Gastroesophageal sphincter (tissue), 3 donors: ENCODE data around the gene CNIH2.

Experiments
- POLR2A ChIP-seq, 2 donors: fragments of 450-650 bp; IDR thresholded peaks; one replicate each; pipeline ENCODE4 v1.6.1; 2017; ENCODE audit warnings: antibody characterized with exemption in 2 of 2, mild to moderate bottlenecking in 2 of 2, moderate library complexity in 1 of 2
- TF ChIP-seq, protein P1 (sequence below), 4 experiments: fragments of 200-600 bp in 2 of 4; fragments of 450-650 bp in 2 of 4; sonication (generic) in 1 of 4; IDR thresholded peaks; one replicate each; pipeline ENCODE4 v1.5.1; 2017 to 2019; ENCODE audit warnings: antibody characterized with exemption in 4 of 4, mild to moderate bottlenecking in 2 of 4, moderate library complexity in 2 of 4

DNA sequence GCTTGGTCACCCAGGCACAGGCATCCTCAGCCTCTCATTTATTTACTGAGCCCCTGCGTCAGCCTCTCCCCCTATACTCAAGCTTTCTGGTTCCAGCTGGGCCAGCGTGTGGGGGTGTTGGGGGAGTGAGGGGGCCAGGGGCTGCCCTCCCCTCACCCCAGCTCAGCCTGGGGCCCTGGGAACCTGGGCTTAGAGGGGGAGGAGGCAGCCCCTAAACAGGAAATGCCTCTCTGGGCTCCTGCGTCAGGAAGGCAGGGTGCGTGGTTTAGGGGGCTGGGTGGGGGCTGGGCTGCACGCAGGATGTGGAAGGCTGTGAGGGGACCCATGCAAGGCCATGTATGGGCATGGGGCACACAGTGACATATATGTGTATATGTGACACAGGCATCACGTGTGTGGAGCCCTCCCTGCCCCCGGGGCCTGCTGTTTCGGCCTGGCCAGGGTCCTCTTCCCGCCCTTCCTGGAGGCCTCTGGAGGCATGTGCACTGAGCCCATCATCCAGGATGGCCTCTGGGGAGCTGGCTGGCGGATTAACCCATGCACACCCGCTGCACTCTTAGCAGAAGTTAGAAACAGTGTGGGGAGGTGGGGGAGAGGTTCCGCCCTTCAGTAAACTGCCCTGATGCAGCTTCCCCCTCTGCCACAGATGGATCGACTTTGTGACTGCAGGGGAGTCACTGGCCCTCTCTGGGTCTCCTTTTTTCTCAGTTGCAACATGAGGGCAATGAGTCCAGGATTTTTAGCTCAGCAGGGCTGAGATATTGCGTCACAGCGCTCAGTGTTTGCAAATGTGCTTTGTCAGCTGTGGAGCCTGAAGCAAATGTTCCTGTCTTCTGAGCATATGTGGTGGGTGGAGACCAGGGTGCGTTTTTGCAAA is 40.0 kb downstream of the CNIH2 start:
- TF ChIP-seq POLR2A (IDR thresholded peaks at IDR 0.05): no peak
- TF ChIP-seq, protein P1, sequence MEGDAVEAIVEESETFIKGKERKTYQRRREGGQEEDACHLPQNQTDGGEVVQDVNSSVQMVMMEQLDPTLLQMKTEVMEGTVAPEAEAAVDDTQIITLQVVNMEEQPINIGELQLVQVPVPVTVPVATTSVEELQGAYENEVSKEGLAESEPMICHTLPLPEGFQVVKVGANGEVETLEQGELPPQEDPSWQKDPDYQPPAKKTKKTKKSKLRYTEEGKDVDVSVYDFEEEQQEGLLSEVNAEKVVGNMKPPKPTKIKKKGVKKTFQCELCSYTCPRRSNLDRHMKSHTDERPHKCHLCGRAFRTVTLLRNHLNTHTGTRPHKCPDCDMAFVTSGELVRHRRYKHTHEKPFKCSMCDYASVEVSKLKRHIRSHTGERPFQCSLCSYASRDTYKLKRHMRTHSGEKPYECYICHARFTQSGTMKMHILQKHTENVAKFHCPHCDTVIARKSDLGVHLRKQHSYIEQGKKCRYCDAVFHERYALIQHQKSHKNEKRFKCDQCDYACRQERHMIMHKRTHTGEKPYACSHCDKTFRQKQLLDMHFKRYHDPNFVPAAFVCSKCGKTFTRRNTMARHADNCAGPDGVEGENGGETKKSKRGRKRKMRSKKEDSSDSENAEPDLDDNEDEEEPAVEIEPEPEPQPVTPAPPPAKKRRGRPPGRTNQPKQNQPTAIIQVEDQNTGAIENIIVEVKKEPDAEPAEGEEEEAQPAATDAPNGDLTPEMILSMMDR (IDR thresholded peaks at IDR 0.05): no peak
